ENCODE results near the gene TRABD2B. TPM values are rescaled to one million over a fixed set of nuclear protein-coding genes. Genes with fewer than 3 reads are reported as not detected.

TRABD2B gene
- total and polyA plus RNA-seq, 2 of the 13 experiments (the other 11 are each of a cell fraction or from before 2014, with no cell fraction given) = 0.04 TPM; not detected in 1

DNA sequence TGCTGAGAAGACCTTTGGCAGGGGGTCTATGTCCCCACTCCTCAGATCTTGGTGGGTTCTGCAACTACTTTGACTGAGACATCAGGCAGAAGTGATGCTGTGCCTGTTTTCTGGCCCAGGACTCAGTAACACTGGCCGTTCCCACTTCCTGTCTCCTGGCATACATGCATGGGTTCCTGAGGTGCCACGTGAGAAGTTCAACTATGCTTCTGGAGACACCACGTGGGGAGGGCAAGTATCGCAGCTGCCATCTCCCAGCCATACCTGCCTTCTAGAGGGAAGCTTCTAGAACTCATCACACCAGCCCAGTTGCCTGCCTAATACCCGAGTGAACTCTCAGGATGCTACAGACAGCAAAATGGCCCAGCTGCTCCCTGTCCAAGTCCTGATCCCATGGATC is 65.8 kb downstream of the TRABD2B start:
- Histone ChIP-seq H2AFZ (ENCODE audit: low read length) (no peak overlapping the region), H3K27me3 (ENCODE audit: control insufficient read depth in 1 of 2, insufficient read depth in 2 of 2, low read length in 2 of 2) (peaks cover 0 to 12% of the 10 kb centered on the region in 2 experiments; a peak in 3 of 5 replicates), H3K9ac (ENCODE audit: insufficient read depth, low read depth, low read length) (no peak overlapping the region), H3K36me3 (replicated peaks in 1 of 2; ENCODE audit: control insufficient read depth in 1 of 2, insufficient read depth in 2 of 2, low read length in 2 of 2) (no peaks in the 10 kb centered on the region), H3K4me3 (replicated peaks in 1 of 3; ENCODE audit: insufficient read depth in 1 of 3, low read depth in 2 of 3, low read length in 3 of 3) (no peak overlapping the region), H3K79me2 (ENCODE audit: insufficient read depth, low read length) (no peaks in the 10 kb centered on the region), H3K4me2 (ENCODE audit: low read depth, low read length) (no peak overlapping the region), H3K9me3 (ENCODE audit: low read length) (no peaks in the 10 kb centered on the region), H3K4me1 (ENCODE audit: insufficient read depth, low read length) (peaks cover 60% of the 10 kb centered on the region), H4K20me1 (ENCODE audit: insufficient read depth, low read length) (no peaks in the 10 kb centered on the region), H3K27ac (ENCODE audit: extremely low read length, insufficient read depth, low read length) (no peak overlapping the region)
- FAIRE-seq (peak; percentile 68), DNase-seq (ENCODE audit: low spot score) (peak; percentile 71), ATAC-seq (peak; percentile 79)
- POLR2A ChIA-PET = interaction anchor here (0.8 to 6.8 kb wide), 3 partner anchors 13 to 37 kb away, joined by 3 to 39 read pairs (median 3); no protein-coding TSS in a partner anchor
- intact Hi-C loops (cut with micrococcal nuclease; ENCODE audit: unreplicated experiment) = loop anchor here (1.0 to 5.0 kb wide), 5 partner anchors 19 to 193 kb away; no protein-coding TSS in a partner anchor
- in situ Hi-C loops (cut with HindIII; ENCODE audit: extremely low pct_ligation_motif_present, low pct_unique_long_range_greater_than_20kb) = loop anchor here (5.0 kb wide), 2 partner anchors 149 to 194 kb away; no protein-coding TSS in a partner anchor
- no TSS peak for BruUV-seq (replicated peaks)
- CTCF ChIA-PET (ENCODE audit: low intra/inter-chr PET ratio, low total read pairs) = interaction anchor here (0.9 to 2.3 kb wide), 4 partner anchors 146 to 193 kb away, joined by 3 to 27 read pairs (median 14); no protein-coding TSS in a partner anchor
- WGBS (ENCODE audit: low lambda C conversion rate) = 7% methylated on average over 5 of the region's 5 CpGs
- TF ChIP-seq, protein P1, sequence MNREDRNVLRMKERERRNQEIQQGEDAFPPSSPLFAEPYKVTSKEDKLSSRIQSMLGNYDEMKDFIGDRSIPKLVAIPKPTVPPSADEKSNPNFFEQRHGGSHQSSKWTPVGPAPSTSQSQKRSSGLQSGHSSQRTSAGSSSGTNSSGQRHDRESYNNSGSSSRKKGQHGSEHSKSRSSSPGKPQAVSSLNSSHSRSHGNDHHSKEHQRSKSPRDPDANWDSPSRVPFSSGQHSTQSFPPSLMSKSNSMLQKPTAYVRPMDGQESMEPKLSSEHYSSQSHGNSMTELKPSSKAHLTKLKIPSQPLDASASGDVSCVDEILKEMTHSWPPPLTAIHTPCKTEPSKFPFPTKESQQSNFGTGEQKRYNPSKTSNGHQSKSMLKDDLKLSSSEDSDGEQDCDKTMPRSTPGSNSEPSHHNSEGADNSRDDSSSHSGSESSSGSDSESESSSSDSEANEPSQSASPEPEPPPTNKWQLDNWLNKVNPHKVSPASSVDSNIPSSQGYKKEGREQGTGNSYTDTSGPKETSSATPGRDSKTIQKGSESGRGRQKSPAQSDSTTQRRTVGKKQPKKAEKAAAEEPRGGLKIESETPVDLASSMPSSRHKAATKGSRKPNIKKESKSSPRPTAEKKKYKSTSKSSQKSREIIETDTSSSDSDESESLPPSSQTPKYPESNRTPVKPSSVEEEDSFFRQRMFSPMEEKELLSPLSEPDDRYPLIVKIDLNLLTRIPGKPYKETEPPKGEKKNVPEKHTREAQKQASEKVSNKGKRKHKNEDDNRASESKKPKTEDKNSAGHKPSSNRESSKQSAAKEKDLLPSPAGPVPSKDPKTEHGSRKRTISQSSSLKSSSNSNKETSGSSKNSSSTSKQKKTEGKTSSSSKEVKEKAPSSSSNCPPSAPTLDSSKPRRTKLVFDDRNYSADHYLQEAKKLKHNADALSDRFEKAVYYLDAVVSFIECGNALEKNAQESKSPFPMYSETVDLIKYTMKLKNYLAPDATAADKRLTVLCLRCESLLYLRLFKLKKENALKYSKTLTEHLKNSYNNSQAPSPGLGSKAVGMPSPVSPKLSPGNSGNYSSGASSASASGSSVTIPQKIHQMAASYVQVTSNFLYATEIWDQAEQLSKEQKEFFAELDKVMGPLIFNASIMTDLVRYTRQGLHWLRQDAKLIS (CRISPR knock-in tag; IDR thresholded peaks at IDR 0.05) = no peak
- TF ChIP-seq FOSL1 (CRISPR knock-in tag; IDR thresholded peaks at IDR 0.05; ENCODE audit: borderline replicate concordance) (no peak), NKX3-1 (CRISPR knock-in tag; IDR thresholded peaks at IDR 0.05) (0 out of 2 replicates have a peak, but pooled peaks have one; percentile 27), SALL1 (CRISPR knock-in tag; IDR thresholded peaks at IDR 0.05) (peak; percentile 59), RBAK (CRISPR knock-in tag; IDR thresholded peaks at IDR 0.05) (no peak), NR2F6 (IDR thresholded peaks at IDR 0.05) (no peak), NR2F6 (CRISPR knock-in tag; IDR thresholded peaks at IDR 0.05) (peak; percentile 33; the same call in 1 of the 2 replicates), SIN3B (IDR thresholded peaks at IDR 0.05; ENCODE audit: low read length) (no peak), ZMYM4 (CRISPR knock-in tag; IDR thresholded peaks at IDR 0.05) (0 out of 2 replicates have a peak, but pooled peaks have one; percentile 26), HDAC6 (IDR thresholded peaks at IDR 0.05; ENCODE audit: low read depth, low read length) (no peak), ETV5 (CRISPR knock-in tag; IDR thresholded peaks at IDR 0.05; ENCODE audit: borderline replicate concordance) (peak; percentile 73), ARNTL (CRISPR knock-in tag; IDR thresholded peaks at IDR 0.05) (0 out of 2 replicates have a peak, but pooled peaks have one; percentile 50)
- TF ChIP-seq, protein P2, sequence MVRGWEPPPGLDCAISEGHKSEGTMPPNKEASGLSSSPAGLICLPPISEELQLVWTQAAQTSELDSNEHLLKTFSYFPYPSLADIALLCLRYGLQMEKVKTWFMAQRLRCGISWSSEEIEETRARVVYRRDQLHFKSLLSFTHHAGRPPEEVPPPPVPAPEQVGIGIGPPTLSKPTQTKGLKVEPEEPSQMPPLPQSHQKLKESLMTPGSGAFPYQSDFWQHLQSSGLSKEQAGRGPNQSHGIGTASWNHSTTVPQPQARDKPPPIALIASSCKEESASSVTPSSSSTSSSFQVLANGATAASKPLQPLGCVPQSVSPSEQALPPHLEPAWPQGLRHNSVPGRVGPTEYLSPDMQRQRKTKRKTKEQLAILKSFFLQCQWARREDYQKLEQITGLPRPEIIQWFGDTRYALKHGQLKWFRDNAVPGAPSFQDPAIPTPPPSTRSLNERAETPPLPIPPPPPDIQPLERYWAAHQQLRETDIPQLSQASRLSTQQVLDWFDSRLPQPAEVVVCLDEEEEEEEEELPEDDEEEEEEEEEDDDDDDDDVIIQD (CRISPR knock-in tag; IDR thresholded peaks at IDR 0.05; ENCODE audit: low read depth) = 0 out of 2 replicates have a peak, but pooled peaks have one; percentile 18
- TF ChIP-seq, protein P3, sequence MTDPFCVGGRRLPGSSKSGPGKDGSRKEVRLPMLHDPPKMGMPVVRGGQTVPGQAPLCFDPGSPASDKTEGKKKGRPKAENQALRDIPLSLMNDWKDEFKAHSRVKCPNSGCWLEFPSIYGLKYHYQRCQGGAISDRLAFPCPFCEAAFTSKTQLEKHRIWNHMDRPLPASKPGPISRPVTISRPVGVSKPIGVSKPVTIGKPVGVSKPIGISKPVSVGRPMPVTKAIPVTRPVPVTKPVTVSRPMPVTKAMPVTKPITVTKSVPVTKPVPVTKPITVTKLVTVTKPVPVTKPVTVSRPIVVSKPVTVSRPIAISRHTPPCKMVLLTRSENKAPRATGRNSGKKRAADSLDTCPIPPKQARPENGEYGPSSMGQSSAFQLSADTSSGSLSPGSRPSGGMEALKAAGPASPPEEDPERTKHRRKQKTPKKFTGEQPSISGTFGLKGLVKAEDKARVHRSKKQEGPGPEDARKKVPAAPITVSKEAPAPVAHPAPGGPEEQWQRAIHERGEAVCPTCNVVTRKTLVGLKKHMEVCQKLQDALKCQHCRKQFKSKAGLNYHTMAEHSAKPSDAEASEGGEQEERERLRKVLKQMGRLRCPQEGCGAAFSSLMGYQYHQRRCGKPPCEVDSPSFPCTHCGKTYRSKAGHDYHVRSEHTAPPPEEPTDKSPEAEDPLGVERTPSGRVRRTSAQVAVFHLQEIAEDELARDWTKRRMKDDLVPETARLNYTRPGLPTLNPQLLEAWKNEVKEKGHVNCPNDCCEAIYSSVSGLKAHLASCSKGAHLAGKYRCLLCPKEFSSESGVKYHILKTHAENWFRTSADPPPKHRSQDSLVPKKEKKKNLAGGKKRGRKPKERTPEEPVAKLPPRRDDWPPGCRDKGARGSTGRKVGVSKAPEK (CRISPR knock-in tag; IDR thresholded peaks at IDR 0.05; ENCODE audit: borderline replicate concordance) = no peak
- TF ChIP-seq, protein P4, sequence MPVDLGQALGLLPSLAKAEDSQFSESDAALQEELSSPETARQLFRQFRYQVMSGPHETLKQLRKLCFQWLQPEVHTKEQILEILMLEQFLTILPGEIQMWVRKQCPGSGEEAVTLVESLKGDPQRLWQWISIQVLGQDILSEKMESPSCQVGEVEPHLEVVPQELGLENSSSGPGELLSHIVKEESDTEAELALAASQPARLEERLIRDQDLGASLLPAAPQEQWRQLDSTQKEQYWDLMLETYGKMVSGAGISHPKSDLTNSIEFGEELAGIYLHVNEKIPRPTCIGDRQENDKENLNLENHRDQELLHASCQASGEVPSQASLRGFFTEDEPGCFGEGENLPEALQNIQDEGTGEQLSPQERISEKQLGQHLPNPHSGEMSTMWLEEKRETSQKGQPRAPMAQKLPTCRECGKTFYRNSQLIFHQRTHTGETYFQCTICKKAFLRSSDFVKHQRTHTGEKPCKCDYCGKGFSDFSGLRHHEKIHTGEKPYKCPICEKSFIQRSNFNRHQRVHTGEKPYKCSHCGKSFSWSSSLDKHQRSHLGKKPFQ (CRISPR knock-in tag; IDR thresholded peaks at IDR 0.05; ENCODE audit: insufficient replicate concordance) = no peak
